ENCODE data around the gene EZR.

EZR gene

GRCh38 chr6:158786645-158787304 is 32.4 kb downstream of the EZR start:
- TF ChIP-seq CTCF (IDR thresholded peaks at IDR 0.05; ENCODE audit: insufficient read depth, low read depth, low read length, missing control alignments), result no peak
- H3K4me3 ChIP-seq (ENCODE audit: low read length), result no peak overlapping the region
- DNase-seq (ENCODE audit: low read depth), result peak; percentile 62

GRCh38 chr6:158785036-158785435 is 34.1 kb downstream of the EZR start:
- no peak for DNase-seq (ENCODE audit: low read depth)
- H3K4me3 ChIP-seq (ENCODE audit: low read length), result no peak overlapping the region
- no peak for TF ChIP-seq CTCF (IDR thresholded peaks at IDR 0.05; ENCODE audit: insufficient read depth, low read depth, low read length, missing control alignments)

GRCh38 chr6:158784505-158784904 is 34.7 kb downstream of the EZR start:
- H3K4me3 ChIP-seq (ENCODE audit: low read length), result no peak overlapping the region
- TF ChIP-seq CTCF (IDR thresholded peaks at IDR 0.05; ENCODE audit: insufficient read depth, low read depth, low read length, missing control alignments), result no peak
- DNase-seq (ENCODE audit: low read depth), result peak; percentile 90

- TF ChIP-seq CTCF (IDR thresholded peaks at IDR 0.05; ENCODE audit: insufficient read depth, low read depth, low read length, missing control alignments), result no peak
- DNase-seq (ENCODE audit: low read depth), result no peak
- H3K4me3 ChIP-seq (ENCODE audit: low read length), result no peak overlapping the region
These were observed 35.3 kb downstream of the EZR start for GRCh38 chr6:158783851-158784250.

GRCh38 chr6:158783167-158783450 is 36.1 kb downstream of the EZR start:
- DNase-seq (ENCODE audit: low read depth), result no peak
- no peak overlapping the region for H3K4me3 ChIP-seq (ENCODE audit: low read length)
- TF ChIP-seq CTCF (IDR thresholded peaks at IDR 0.05; ENCODE audit: insufficient read depth, low read depth, low read length, missing control alignments), result no peak

- no peak for DNase-seq (ENCODE audit: low read depth)
- H3K4me3 ChIP-seq (ENCODE audit: low read length), result no peak overlapping the region
- no peak for TF ChIP-seq CTCF (IDR thresholded peaks at IDR 0.05; ENCODE audit: insufficient read depth, low read depth, low read length, missing control alignments)
These were observed 36.6 kb downstream of the EZR start for GRCh38 chr6:158782432-158783166.

Data from epithelial cell of esophagus (primary cell).